Hematopoietic multipotent progenitor cell treated with erythropoietin and hydrocortisone succinate and interleukin-3 and kit ligand, for 15 days (in vitro differentiated cells): ENCODE results near the gene MYO5B.
"Not testable (repeated sequence)": the region's sequence is repeated elsewhere in the genome, so short reads cannot be mapped to it uniquely, and the experiment has no call there.

Experiments used
- DNase-seq: peaks from one replicate; pipeline ENCODE4 v3.0.0-alpha.2; 2015; ENCODE audit warnings: low spot score

Gene MYO5B

DNA sequence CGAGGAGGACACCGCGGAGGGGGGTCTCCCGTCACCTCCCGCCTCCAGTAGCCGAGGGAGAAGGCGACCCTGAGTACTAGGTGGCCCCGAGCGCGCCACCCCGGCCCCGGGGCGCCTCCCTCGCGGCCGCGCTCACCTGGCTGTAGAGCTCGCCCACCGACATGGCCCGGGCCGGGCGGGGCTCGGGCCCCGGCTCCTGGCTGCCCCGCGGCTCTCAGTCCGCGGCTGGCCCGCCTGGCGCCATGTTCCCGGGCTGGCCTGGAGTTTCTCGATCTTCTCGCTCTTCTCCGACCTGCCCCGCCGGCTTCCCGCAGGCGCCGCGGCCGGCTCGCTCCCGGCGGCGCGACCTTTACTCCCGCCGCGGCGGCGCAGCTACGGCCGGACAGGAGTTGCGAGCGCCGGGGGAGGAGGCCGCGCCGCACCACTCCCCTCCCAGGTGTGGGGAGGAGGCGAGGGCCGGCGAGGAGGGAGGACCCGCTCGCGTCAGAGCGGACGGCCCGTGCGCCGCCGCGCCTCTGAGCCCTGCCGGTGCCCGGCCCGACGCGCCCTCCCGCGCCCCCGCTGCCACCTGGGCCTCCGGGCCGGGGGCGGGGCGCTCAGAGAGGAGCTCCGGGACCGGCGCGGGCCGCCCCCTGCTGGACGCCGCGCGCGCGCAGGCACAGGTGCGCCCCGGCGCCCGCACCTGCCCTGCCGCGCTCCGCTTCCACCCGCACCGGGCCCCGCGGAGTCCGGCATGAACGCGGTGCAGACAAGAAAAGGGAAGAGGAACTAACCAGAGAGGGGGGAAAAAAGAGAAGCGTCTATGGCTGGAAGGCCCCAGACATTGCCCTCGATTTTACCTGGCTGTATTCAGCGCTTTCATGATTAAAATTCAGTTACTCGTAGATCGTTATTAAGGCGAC is at the start of gene MYO5B:
MYO5B (minus strand) TSS at position 517 of the 902 bp plus-strand sequence; CDS start at position 163, 354 bp downstream.
- DNase-seq = no peak

GRCh38 chr18:50241768-50242167 is 46.8 kb upstream of the MYO5B start:
- DNase-seq = not testable (repeated sequence)

DNA sequence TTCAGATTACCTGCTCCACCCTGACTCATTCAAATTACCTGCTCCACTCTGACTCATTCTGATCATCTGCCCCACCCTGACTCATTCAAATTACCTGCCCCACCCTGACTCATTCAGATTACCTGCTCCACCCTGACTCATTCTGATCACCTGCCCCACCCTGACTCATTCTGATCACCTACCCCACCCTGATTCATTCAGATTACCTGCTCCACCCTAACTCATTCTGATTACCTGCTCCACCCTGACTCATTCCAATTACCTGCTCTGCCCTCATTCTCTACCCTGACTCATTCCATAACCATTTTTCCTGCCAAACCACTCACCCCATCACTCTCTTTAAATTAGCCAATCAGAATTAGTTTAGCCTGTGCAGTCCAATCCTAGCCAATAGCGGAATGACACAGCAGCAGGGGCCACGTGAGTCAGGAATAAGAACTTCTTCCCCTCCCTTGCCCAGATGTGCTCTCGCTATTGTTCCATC is 45.2 kb upstream of the MYO5B start:
- DNase-seq = no peak

- no peak for DNase-seq
Measured at GRCh38 chr18:50232419-50232818, 37.5 kb upstream of the MYO5B start.

DNA sequence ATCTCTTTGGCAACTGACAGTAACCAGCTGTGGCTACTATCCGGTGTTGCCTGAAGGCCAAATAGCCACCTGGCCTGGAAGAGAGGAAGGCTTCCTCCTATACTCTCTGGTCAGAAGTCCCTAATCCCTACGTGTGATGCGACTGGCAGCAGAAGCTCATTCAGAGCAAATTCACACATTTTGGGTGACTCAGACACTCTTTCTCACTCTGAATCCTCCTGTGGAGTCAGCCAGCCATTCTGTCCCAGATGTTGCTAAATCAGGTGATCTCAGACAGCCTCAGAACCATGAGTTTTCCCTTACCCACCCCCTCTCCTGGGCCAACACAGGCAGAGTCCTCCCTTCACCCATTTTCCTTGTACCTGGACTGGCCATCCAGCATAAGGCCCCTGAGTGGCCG is 36.7 kb upstream of the MYO5B start:
- no peak for DNase-seq

DNA sequence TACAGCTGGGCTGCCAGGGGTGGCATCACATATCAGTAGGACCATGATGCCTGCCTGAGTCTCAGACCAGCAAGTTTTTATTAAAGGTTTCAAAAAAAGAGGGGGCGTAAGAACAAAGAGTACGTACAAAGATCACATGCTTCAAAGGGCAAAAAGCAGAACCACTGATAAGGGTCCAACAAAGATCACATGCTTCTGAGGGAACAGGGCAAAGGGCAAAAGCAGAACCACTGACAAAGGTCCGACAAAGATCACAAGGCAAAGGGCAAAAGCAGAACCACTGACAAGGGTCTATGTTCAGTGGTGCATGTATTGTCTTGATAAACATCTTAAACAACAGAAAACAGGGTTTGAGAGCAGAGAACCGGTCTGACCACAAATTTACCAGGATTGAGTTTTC is 25.3 kb upstream of the MYO5B start:
- DNase-seq = not testable (repeated sequence)

GRCh38 chr18:50218432-50219197 is 23.7 kb upstream of the MYO5B start:
- DNase-seq = peak; percentile 44

DNA sequence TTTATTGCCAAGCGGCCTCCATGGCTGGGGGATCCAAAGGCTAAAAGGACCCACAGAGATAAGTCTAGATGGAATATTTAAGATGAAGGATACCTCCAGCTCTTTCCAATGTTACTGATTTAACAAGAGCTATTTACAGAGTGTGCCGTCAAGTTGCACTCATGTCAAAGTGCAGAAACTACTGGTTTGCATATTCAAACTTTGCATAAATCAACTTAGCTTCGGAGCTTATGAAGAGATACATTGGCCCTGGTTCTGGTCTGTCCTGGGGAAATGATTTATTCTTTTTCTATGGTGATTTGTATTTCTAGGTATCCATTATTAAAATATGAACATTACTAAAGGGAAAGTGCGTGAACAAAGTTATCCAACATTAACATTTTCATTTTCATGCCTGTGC is 14.4 kb upstream of the MYO5B start:
- no peak for DNase-seq

GRCh38 chr18:50207722-50208121 is 12.8 kb upstream of the MYO5B start:
- DNase-seq = no peak

- DNase-seq = no peak
Measured at GRCh38 chr18:50203801-50204604, 9.1 kb upstream of the MYO5B start.

- no peak for DNase-seq
Measured at GRCh38 chr18:50201476-50202018, 6.6 kb upstream of the MYO5B start.

DNA sequence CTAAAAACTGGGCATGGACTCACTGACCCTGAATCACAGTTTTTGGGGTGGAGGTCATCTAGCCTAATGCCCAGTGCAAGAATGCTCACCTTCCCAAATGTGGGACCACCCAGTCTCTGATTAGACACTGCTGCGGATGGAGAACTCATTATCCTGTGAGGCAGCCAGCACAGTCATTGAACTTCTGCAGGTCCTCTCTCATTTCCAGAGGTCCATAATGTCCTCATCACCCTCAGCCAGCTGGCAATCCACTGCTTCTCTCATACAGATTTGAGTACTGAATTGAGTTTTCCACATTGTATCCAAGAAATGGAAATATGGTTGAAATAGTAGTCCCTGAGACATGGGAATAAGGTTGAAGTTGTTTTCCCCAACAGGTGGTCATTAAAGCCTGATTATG is 5.0 kb upstream of the MYO5B start:
- no peak for DNase-seq

DNA sequence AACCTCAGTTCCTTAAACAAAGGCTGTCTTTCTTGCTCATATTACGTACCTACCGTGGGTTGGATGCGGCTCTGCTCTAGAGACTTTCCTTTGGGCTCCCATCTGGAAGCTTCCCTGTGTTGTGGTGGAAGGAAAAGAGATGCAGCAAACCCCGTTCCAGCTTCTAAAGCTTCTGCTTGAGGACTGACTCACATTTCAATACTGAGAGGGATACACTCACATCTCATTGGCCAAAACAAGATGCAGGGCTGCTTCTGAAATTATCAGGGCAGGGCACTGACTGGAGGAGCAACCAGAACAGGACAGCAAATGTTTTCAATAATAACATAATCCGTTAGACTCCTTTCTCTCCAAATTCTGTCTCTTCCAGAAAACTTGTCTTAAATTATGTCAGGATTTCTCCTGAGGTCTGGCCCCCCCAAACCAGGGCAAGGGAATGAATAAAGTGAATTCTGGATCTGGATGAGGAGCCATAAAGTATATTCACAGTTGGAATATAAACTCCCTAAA is 4.5 kb upstream of the MYO5B start:
- DNase-seq = no peak

DNA sequence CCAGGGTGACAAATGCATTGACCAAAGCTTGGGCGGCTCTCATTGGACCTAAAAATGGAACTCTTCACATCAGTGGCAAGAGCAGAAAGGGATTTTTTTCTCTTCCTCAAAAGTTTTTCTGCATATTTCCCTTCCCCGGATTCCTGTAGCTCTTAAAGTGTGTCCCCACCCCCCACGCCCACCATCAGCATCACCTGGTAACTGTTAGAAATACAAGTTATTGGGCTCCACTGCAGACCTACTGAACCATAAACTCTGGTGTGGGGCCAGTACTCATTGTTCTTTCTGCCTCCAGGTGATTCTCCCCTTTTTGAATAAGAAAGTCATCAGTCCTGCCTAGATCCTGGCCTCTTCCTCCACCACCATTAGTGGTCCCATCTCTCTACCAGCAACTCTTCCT is 1.3 kb upstream of the MYO5B start:
- no peak for DNase-seq

GRCh38 chr18:50195689-50196088 is 742 bp upstream of the MYO5B start:
- DNase-seq = no peak

- no peak for DNase-seq
Measured at GRCh38 chr18:50193796-50194630, 934 bp downstream of the MYO5B start.

DNA sequence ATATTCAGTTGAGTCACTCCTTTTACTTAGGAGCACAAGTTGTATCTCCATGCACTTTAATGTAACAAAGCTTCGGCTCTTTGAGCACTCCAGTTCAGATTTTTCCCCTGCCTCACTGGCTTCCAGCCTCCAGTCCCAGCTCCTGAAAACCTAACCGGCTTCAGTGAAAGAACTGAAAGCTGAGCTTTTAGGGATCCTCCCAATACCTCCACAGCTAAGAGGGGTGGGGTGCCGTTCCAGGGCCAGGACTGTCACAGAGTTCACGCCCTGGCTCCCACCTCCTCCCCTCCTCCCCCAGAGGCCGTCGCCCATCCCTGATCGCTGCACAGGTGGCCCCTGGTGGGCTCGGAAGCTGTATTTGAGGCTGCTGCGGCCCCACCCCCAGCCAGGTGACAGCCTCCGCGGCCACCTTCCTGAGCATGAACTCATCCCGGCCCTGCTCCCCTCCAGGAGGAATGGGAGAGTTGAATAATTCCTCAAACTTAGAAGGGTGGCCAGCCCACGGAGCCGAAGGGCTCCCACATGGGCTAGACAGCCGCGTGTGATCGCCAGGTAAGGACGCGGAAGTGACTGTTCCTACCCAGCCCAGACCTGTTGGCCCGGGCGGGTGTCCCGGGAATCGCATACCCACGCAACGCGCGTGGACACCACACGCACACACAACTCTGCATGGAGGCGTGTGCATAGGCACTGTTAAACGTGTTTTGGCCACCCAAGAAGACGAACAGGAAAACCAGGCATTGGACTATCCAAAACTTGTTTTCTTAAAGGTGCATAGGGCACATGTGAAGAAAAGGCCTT is 1.8 kb downstream of the MYO5B start:
- no peak for DNase-seq

DNA sequence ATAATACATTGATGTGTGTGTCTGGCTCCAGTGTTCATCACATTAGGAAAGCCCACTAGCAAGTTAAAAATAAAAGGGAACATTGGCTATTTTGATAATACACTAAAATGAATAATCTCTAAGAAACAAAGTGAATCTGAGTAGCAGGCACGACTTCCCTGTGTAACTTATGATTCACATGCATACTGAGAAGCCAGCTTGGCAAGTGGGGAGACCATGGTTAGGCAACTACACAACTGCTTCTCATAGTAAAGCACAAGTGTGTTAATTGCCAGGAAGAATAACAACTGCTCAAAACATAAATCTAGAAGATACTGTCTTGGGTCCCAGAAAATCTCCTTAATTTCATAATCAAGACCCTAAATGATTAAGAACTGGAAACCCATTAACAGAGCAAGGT is 4.0 kb downstream of the MYO5B start:
- no peak for DNase-seq

- DNase-seq = no peak
Measured at GRCh38 chr18:50190236-50190635, 4.7 kb downstream of the MYO5B start.

DNA sequence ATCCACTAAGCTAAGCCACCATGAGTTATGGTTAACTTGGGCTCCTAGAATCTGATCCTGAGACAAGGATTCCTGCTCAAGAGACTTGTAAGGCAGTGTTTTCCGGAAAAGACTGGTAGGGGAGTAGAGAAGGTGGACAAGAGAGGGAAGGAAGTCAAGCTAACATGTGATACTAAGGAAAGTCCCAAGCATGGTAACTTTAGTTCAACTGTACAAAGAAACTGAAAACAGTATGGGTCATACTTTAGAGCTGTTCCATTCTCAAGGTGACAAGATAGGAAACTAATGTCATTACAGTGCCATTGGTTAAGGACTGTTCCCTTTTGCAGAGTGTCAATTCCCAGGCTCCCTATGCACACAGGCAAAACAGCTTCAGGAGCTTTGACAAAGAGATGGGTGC is 5.8 kb downstream of the MYO5B start:
- DNase-seq = no peak
